ENCODE measurements around the gene EFTUD2.

The EFTUD2 gene

DNA sequence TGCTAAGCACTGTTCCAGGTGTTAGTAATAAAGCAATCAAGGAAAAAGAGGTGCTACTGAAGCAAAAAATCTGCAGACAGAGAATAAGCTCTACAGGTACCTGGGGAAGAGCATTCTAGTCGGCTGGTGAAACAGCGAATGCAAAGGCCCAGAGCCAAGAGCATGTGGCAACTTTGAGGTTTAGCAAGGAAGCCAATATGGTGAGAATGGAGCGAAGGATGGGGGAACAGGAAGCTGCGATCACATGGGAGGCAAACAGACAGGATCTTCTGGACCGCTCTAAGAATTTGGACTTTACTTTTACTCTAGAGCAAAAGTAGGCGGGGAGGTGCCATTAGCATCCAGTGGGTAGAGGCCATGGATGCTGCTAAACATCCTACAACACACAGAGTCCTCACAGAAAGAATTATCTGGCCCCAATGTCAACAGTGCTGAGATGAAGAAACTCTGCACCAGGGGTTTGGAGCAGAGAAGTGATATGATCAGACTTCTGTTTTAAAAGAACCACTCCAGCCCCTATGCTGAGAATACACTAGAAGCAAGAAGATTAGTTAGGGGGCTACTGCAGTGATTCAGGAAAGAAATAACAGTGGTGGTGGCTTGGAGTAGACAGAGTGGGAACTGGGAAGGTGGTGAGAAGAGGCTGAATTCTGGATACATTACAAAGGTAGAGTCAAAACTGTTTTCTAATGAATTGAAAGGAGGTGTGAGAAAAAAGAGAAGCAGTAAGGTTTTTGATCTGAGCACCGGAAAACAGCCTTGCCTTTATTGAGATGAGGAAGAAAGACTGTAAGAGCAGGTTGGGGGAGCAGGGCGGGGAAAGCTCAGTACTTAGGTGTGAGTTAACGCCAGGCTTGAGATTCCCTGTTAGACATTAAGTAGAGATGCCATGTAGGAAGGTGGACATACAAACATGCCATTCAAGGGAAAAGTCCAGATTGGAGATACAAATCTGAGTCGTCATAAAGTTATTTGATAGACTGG is 11.0 kb downstream of the EFTUD2 start:
- DNase-seq (ENCODE audit: low spot score): no peak

DNA sequence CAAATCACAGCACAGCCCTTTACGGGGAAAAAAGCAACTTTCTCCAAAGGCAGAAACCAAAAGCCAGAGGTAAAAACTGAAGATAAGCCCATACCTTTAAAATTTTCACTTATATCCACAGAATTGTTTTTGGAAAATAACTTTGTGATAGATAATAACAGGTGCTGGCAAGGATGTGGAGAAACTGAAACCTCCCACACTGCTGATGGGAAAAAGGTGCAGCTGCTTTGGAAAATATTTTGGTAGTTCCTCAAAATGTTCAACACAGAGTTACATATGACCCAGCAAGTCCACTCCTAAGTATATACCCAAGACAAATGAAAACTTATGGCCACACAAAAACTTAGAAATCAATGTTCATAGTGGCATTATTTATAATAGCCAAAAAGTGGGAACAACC is 12.2 kb downstream of the EFTUD2 start:
- DNase-seq (ENCODE audit: low spot score): no peak

DNA sequence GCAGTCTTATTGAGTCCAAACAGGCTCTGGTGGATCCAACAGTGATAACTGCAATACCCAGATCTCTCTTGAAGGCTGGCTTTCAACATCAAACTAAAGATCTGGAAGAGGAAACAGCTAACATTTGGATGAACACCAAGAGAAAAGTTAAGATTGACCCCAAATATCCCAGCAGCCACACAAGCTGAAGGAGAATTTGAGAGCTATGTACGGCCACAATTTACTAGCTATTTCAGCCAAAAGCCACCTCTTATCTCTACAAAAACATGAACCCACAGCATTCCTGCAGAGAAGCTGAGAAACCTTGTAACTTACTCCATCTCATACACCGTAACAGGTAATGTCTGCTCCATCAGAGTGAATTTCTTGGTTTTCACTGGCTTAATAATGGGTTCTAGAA is 14.3 kb downstream of the EFTUD2 start:
- no peak for DNase-seq (ENCODE audit: low spot score)

DNA sequence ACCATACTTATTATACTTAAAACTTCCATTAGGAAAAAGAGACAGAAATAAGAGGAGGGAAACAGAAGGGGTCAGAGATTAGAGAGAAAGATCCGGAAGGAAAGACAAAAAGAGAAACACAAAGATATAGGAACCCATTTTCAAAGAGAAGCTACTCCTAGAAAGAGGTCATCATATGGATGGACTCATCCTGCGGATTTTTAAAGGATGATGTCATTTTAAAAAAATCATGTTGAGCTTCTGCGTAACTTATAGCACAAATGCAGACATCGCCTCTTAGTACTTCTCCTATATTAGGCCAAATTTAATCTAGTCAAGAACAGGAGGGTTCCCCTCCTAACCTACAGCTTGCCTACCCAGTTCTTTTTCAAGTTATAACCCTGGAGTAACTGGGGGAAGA is 18.1 kb downstream of the EFTUD2 start:
- no peak for DNase-seq (ENCODE audit: low spot score)

DNA sequence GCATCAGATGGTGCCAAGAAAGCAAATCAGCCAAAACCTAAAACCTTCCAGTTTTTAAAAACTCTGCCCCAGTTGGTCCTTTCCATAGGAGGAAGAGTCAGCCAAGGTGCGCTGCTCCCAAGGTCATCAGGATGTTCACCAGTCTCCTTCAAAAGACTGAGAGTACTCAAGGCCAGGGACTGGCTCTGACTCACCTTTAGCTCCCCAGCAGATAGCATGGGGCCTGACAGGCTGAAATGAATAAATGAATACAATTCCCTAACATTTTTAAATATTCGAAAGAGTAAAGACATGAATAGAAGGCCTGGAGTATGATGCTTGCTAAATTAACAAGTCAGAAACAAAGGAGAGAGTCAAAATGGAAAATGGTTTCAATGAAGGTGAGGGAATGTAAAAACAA is 19.2 kb downstream of the EFTUD2 start:
- no peak for DNase-seq (ENCODE audit: low spot score)

DNA sequence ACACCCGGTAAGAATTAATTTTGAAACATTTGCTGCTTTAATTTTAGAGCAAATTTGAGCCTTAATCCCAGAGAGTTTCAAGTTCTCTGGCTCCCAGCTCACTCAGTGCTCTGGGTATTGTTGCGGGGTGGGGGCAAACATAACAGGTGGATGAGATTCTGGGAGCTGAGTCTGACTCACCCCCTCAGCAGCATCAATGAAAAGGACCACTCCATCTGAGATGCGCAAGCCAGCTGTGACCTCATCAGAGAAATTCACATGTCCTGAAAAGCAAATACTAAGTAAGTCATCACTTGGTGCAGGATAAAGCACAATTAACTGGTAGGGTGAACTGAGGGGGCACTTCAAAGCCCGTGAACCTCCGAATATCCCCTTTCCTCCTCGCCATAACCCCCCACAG is 19.9 kb downstream of the EFTUD2 start:
- DNase-seq (ENCODE audit: low spot score): no peak

DNA sequence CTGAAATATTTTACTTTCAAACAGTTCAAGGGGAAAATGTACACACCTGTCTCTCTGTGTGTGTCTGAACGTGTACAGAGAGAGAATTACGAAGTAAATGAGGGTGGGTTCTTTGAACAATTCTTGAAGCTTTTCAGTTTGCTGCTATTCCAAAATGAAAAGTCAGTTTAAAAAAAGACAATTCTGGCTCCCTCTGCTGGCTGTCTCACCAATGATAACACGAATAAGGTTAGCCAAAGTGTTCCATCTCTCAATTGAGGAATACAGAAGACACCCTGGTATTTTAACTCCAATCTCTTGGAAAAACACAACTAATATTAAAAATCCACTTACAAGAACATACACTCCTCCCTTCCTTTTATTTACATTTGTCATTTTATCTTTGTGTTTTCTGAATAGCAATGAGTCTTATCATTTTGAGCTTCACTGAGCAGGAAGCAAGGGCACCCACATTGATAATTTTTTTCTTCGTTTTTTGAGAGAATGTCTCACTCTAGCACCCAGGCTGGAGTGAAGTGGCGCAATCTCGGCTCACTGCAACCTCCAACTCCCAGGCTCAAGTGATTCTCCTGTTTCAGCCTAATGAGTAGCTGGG is 20.5 kb downstream of the EFTUD2 start:
- peak; percentile 65 for DNase-seq (ENCODE audit: low spot score)

DNA sequence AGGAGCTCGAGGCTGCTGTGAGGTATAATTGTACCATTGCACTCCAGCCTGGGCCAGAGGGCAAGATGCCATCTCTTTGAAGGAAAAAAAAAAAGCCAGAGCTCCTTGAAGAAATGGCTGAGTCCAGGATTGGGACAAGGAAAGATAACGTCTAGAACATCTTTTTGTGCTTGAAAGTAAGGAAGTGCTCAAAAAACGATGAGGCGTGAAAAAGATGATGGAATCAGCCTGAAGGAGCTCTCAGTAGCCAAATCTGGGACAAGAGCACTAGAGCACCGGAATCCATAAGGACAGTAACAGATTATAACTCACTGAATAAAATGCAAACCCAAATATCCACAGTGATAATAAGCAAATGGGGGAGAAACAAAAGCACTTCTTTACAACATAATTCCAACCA is 22.1 kb downstream of the EFTUD2 start:
- no peak for DNase-seq (ENCODE audit: low spot score)

DNA sequence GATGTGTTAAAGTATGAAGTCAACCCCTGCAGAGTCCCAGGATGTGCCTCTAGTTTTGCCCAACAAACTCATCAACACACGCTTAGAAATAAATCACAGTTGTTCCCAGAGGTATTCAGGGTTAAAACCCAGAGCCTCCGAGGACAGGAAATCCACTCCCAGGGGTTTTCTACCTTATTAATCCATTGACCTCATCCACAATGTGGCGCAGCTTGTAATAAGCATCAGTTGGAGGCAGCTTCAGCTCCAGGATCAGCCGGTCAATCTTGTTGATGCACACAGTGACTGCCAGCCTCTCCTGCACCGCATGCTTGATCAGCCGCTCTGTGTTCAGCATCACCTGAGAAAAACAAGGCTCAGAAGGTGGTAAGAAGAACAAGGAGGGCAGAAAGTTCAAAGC is 23.5 kb downstream of the EFTUD2 start:
- DNase-seq (ENCODE audit: low spot score): no peak

DNA sequence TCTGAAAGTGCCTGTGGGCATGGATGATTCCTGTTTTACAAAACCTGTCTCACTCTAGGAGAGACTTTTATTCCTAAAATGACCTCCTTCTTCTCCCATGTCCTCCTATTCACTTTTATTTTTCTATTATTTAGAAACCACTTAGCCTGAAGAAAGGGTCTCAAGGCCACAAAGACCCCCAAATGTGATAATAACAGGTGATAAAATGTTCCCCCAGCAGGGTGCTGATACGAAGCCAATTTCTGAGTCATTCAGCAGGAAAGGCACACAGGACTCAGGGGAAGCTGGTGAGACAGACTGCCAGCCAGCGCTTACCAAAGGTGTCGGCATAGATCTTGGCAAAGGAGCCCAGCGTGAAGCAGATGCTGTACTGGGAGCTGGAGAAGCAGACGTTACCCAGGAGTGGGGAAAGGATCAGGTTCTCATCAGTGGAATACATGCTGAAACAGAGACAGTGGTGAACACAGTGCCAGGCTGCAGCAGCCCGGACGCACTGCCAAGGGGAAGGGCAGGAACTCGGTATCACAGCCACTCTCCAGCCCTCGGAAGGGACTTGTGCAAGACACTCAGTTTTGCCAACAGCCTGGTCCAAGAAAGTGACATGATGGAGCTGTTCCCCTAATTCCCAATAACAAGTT is 27.0 kb downstream of the EFTUD2 start:
- no peak for DNase-seq (ENCODE audit: low spot score)

DNA sequence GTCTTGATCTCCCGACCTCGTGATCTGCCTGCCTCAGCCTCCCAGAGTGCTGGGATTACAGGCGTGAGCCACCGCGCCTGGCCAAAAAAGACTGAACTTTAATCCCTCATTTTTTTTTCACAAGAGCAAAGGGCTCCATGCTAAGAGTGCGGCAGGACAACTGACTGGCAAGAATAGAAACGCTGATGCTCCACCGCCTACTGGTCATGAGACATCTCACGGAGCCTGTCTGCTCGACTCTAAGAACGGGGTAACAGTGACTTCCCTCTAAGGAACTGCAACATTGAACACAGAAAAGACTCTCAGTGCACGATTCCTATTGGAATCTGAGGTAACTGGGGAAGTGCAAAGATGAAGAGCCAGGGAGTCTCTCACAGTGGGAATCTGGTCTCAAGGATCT is 27.7 kb downstream of the EFTUD2 start:
- no peak for DNase-seq (ENCODE audit: low spot score)

DNA sequence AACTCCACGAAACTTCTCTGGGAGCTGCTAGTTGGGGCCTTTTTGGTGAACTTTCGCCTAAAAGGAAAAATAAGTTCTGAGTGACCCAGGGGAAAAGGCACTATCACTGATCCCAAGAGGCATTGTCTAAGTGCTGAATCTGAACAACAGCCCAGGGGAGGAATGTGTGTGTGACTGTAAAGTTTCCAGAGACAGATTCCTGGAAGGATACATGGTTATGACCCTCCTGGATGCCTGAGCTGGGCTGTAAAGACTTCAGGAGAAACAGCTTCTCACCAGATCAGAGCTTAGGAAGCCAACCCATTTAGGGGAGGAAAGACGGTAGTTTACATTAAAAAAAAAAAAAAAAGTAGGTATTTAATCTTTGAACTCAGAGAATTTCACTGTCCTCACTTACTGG is 31.4 kb downstream of the EFTUD2 start:
- DNase-seq (ENCODE audit: low spot score): no peak

DNA sequence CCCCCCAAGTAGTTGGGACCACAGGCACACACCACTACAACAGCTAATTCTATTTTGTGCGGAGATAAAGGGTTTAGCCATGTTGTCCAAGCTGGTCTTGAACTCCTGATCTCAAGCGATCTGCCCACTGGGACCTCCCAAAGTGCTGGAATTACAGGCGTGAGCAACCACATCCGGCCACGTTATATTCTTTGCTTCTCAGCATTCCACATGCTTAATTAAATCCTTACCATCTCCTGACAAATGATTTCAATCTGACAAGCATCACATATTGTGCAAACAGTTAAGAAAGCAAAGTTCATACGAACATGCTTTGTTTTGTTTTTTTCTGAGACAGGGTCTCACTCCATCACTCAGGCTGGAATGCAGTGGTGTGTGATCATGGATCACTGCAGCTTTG is 33.3 kb downstream of the EFTUD2 start:
- DNase-seq (ENCODE audit: low spot score): peak; percentile 40

DNA sequence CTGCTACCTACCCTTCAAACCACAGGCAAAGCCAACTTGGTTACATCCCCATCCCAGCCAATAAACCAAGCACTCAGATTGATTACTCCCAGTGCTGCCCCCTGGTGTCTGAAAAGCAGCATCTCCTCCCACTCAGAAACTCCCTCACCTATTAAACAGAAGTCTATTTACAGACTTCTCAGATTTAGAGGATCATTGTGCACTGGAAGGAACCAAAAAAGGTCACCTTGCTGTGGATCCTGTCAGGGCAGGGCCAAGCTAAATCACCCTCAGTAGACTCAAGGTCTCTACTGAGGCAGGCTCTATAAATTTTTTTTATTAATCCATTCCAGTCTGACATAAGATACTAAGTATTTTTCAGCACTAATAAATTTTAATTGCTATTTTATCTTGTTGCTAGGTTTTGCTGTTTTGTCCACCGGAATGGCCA is 34.0 kb downstream of the EFTUD2 start:
- peak; percentile 81 for DNase-seq (ENCODE audit: low spot score)

DNA sequence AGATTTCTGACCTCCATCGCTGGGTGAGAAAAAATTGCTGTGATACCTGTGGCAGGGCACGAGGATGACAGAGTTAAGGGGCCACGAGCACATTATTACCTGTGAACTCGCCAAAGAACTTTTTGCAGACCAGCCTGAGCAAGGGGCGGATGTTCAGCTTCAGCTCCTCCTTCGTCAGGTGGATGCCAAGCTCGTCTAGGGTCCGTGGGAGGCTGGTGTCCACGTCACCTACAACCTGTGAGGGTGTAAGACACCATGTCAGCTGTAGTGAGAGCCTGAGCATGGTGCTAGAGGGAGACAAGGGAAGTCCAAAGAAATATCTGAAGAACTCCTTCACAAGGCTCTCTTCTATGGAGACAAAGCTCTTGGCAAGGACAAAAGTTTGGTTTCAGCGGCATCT is 34.4 kb downstream of the EFTUD2 start:
- no peak for DNase-seq (ENCODE audit: low spot score)

DNA sequence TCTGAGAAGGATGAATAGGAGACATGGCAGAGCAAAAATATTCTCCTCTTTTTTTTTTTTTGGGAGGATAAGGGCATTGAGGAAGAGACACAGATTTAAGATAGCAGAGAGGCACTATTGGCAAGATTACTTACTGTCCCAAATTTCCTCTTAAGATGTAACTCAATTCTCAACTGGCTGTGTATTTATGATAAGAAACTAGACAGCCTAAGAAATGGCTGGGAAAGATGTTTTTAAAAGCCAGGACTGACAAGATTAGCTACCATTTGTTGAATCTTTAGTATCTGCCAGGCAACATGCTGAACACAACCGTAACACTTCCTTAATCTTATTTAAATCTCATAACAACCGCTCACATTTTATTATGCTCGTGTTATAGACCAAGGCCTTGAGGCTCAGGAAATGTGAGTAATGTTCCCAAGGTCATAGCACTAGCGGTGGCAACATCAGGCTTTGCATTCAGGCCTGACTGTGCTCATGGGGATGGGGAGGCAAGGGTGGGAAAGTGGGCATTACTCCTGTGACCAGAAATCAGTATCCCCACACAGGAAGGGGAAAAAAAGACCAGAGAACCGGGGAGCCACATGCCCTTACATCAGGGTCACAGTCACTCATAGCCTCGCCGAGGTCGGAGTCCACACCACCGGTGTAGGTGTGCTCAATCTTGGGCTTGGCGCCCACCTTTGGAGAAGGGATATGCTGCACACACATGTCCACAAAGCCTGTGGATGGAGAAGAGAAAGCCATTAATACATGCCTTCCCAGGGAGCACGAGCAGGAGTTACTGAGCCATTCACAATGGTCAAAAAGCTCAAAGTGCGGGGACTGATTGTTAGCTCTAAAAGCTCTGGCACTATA is 36.0 kb downstream of the EFTUD2 start:
- no peak for DNase-seq (ENCODE audit: low spot score)

DNA sequence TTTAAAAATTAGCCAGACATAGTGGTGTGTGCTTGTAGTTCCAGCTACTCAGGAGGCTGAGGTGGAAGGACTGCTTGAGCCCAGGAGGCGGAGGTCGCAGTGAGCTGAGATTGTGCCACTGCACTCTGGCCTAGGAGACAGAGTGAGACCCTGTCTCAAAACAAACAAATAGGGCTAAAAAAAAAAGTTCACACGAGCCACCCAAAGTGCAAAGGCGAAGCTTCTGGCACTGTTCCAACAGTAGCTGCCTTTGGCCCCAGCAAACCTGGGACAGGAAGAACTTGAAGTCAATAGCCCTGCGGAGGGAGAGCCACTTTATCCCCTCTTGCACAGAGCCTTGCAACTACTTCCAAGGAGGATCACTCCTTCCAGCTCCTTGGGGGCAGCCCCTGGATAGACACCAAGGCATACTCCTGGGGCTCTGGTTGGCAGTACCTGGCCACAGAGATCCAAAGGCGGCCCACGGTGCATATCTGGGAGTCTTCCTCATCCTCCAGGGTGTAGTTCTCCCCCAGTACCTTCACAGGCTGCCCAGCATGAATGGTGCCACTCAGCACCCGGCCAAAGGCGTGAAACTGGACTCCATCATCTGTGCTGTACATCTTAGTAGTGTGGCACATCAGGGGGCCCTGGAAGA is 36.8 kb downstream of the EFTUD2 start:
- DNase-seq (ENCODE audit: low spot score): no peak

DNA sequence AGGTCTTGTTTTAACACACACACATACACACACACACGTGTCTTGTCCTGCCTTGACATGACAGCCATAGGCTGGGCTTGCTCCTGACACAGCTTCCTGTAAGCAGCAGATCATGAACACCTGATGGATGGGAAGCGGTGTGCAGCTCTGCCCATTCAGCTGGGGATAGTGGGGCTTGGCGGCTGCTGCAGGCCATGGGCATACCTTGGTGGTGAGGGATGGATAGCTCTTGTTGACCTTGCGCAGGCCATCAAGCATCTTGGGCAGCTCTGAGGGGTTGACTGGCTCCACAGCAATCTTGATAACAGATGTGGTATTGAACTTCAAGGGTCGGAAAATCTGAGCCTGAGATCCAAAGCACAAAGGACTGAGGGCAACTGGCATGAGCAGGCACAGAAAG is 39.5 kb downstream of the EFTUD2 start:
- DNase-seq (ENCODE audit: low spot score): no peak

DNA sequence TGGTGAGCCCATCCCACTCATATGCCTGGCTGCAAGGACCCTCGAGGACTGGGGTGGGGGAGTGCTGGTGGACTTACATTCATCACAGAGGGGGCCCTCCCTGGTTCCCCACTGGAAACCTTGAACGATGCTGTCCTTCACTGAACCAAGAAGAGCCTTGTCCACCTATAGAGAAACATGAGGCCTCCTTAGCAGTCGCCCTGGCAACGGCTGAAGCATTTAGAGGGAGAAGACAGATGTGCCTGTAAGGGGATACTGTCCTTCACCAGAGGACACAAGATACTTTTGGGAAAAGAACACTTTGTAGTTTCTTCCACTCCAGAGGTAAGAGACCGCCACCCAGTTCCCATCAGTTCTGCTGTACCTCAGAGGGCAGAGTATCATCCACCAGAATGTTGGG is 45.1 kb downstream of the EFTUD2 start:
- DNase-seq (ENCODE audit: low spot score): no peak

DNA sequence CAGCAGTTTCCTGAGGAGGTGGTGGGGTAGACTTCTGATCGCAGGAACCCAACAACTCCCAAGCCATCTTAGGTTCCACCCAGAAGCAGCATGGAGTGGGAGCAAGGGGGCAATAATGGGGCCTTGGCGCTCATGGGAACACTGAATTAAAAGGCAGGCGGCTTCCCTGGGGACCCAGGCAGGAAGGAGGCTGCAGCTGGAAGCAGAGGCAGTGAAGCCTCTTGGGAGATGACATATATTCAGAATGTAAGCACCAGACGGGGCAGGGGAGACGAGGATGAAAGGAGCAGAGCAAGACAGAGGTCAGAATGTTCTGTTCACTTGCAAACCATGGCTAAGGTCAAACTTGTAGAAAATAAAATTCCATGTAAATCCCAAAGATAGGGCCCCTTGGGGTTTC is 48.6 kb downstream of the EFTUD2 start:
- DNase-seq (ENCODE audit: low spot score): no peak

DNA sequence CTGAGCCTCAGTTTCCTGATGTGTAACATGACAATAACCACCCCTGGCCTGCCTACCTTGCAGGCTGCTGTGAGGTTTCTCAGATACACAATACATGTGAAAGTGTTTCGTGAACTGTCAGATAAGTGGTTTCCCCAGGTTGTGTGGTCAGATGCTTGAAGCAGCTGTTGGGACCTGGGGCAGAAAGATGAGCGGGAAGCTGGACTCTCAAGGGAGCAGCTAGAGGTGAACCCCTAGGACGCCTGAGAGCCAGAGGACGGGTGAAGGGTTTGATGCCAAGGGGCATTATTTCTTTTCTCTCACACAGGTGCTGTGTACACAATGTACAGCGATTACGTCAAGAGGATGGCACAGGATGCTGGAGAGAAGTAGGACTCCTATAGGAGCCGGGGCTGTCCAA is 49.2 kb downstream of the EFTUD2 start:
- no peak for DNase-seq (ENCODE audit: low spot score)

Measured in AG20443 (cell line).